GM23338 (cell line): ENCODE measurements around the gene MIPEP. TPM values are rescaled to one million over a fixed set of nuclear protein-coding genes. Genes with fewer than 3 reads are reported as not detected.

Experiments used
- ATAC-seq: fragments of 200-7000 bp; cut with Tn5 transposase; 3 replicates; pipeline ENCODE4 v1.9.1; 2020
- DNase-seq: peaks from one replicate; pipeline ENCODE4 v3.0.0-alpha.2; 2015; ENCODE audit warnings: low spot score
- H2AFZ ChIP-seq: fragments of 200-600 bp; sonication (generic); 2 replicates; pipeline ENCODE4 v1.8.0; 2016; ENCODE audit warnings: antibody characterized with exemption, mild to moderate bottlenecking, moderate library complexity
- H3F3A ChIP-seq: fragments of 200-600 bp; sonication (generic); replicated peaks from 2 replicates; pipeline ENCODE4 v1.8.0; 2017; ENCODE audit warnings: antibody characterized with exemption, mixed run types, low read depth
- H3K27ac ChIP-seq: fragments of 200-600 bp; sonication (generic); 2 replicates; pipeline ENCODE4 v1.6.1; 2016; ENCODE audit warnings: low read depth
- H3K27me3 ChIP-seq: fragments of 200-600 bp; sonication (generic); 2 replicates; pipeline ENCODE4 v1.8.0; 2016; ENCODE audit warnings: mild to moderate bottlenecking, mixed run types, moderate library complexity; ENCODE audit not compliant: insufficient read depth
- H3K36me3 ChIP-seq: fragments of 200-600 bp; sonication (generic); 2 replicates; pipeline ENCODE4 v1.8.0; 2016; ENCODE audit warnings: mild to moderate bottlenecking; ENCODE audit not compliant: insufficient read depth
- H3K4me1 ChIP-seq: fragments of 200-600 bp; sonication (generic); 2 replicates; pipeline ENCODE4 v1.8.0; 2016; ENCODE audit warnings: mild to moderate bottlenecking, moderate library complexity; ENCODE audit not compliant: insufficient read depth
- H3K4me2 ChIP-seq: fragments of 200-600 bp; sonication (generic); 2 replicates; pipeline ENCODE4 v1.7.1; 2017; ENCODE audit warnings: mixed run types
- H3K4me3 ChIP-seq: fragments of 200-600 bp; sonication (generic); 2 replicates; pipeline ENCODE4 v1.6.1; 2016; ENCODE audit warnings: mixed run types
- H3K79me2 ChIP-seq: fragments of 200-600 bp; sonication (generic); replicated peaks from 2 replicates; pipeline ENCODE4 v1.8.0; 2017; ENCODE audit warnings: mild to moderate bottlenecking; ENCODE audit not compliant: insufficient read depth
- H3K9me2 ChIP-seq: fragments of 200-600 bp; sonication (generic); 2 replicates; pipeline ENCODE4 v1.8.0; 2017; ENCODE audit not compliant: insufficient read depth
- H4K20me1 ChIP-seq: fragments of 200-600 bp; sonication (generic); replicated peaks from 2 replicates; pipeline ENCODE4 v1.8.0; 2017; ENCODE audit warnings: mild to moderate bottlenecking; ENCODE audit not compliant: insufficient read depth
- H3K27ac Mint-ChIP-seq: 2 replicates; pipeline ENCODE4 v1.8.0; 2020; ENCODE audit warnings: inconsistent platforms, mild to moderate bottlenecking, moderate library complexity, mixed read lengths
- H3K27me3 Mint-ChIP-seq: 3 replicates; pipeline ENCODE4 v1.8.0; 2022; ENCODE audit warnings: low read depth, mild to moderate bottlenecking, moderate library complexity, mixed read lengths, inconsistent platforms; ENCODE audit not compliant: insufficient read depth, poor library complexity
- H3K36me3 Mint-ChIP-seq: 3 replicates; pipeline ENCODE4 v1.8.0; 2021; ENCODE audit warnings: low read depth, mild to moderate bottlenecking, inconsistent platforms, moderate library complexity, mixed read lengths
- H3K4me1 Mint-ChIP-seq: 3 replicates; pipeline ENCODE4 v1.8.0; 2020; ENCODE audit warnings: mild to moderate bottlenecking, inconsistent platforms, mixed read lengths
- H3K4me3 Mint-ChIP-seq: 3 replicates; pipeline ENCODE4 v1.8.0; 2021; ENCODE audit warnings: moderate library complexity, mild to moderate bottlenecking, inconsistent platforms, mixed read lengths
- H3K9me3 Mint-ChIP-seq: 3 replicates; pipeline ENCODE4 v1.8.0; 2020; ENCODE audit warnings: moderate library complexity, mild to moderate bottlenecking, inconsistent platforms, mixed read lengths
- CREB1 ChIP-seq: fragments of 250-450 bp; sonication (Bioruptor Pico); IDR thresholded peaks from 2 replicates; pipeline ENCODE4 v1.5.0; 2020; ENCODE audit warnings: low read depth, mild to moderate bottlenecking, moderate library complexity
- JUNB ChIP-seq: IDR thresholded peaks from one replicate; pipeline ENCODE4 v1.6.1; 2016; ENCODE audit warnings: antibody characterized with exemption; ENCODE audit not compliant: unreplicated experiment
- ZNF331 ChIP-seq: fragments of 250-450 bp; sonication (Bioruptor Pico); IDR thresholded peaks from 2 replicates; pipeline ENCODE4 v1.5.0; 2020; ENCODE audit warnings: low read depth, mild to moderate bottlenecking, moderate library complexity
- polyA plus RNA-seq: library from polyadenylated mRNA; unstranded; fragments of >200 nt; fragmentation: Nextera tagmentation; extraction: Ambion mirVana; gene quantifications from 2 replicates; pipeline ENCODE4 v1.2.1, GENCODE V29; 2016
- total RNA-seq: library from RNA; depleted of rRNA; stranded (reverse); fragments of >200 nt; shearing (Covaris generic); gene quantifications from 2 replicates; pipeline ENCODE4 v1.2.3, GENCODE V29; 2014
- TF ChIP-seq, protein P1 (sequence below), 2 experiments: fragments of 200-600 bp in 1 of 2; sonication (generic) in 1 of 2; conservative IDR thresholded peaks; 2 replicates each; pipeline versions ENCODE4 v1.5.1 to v1.6.1; 2016 to 2017; ENCODE audit warnings: antibody characterized with exemption in 2 of 2, low read depth in 2 of 2, mild to moderate bottlenecking in 2 of 2, moderate library complexity in 1 of 2
- TF ChIP-seq, protein P2 (sequence below): IDR thresholded peaks from one replicate; pipeline ENCODE4 v1.6.1; 2018; ENCODE audit warnings: antibody characterized with exemption; ENCODE audit not compliant: unreplicated experiment
- TF ChIP-seq, protein P3 (sequence below): fragments of 250-450 bp; sonication (Bioruptor Pico); IDR thresholded peaks from 2 replicates; pipeline ENCODE4 v1.5.0; 2020; ENCODE audit warnings: mild to moderate bottlenecking, moderate library complexity

Gene MIPEP
- total and polyA plus RNA-seq, 2 experiments from 2014 or later: 20.8 to 22.5 TPM

DNA sequence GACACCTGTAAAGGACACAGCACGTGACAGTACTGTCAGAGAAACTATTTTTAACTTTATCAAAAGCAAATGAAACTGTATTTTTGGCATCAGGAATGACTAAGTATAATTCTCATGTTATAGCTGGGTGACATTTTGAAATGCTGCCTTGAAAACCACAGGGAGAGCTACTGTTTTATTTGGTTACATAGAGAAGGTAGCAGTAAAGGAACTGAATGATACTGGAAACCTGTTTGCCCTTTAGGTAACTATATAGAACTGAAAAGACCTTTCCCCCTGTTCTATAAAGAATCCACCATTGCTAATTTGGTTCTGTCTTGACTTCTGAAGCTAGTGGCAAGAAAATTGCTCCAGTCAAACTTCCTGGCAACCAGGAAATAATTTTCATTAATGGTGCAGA is 39.1 kb downstream of the MIPEP start (continued):
- TF ChIP-seq, protein P1, sequence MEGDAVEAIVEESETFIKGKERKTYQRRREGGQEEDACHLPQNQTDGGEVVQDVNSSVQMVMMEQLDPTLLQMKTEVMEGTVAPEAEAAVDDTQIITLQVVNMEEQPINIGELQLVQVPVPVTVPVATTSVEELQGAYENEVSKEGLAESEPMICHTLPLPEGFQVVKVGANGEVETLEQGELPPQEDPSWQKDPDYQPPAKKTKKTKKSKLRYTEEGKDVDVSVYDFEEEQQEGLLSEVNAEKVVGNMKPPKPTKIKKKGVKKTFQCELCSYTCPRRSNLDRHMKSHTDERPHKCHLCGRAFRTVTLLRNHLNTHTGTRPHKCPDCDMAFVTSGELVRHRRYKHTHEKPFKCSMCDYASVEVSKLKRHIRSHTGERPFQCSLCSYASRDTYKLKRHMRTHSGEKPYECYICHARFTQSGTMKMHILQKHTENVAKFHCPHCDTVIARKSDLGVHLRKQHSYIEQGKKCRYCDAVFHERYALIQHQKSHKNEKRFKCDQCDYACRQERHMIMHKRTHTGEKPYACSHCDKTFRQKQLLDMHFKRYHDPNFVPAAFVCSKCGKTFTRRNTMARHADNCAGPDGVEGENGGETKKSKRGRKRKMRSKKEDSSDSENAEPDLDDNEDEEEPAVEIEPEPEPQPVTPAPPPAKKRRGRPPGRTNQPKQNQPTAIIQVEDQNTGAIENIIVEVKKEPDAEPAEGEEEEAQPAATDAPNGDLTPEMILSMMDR (conservative IDR thresholded peaks at IDR 0.05; ENCODE audit: low read depth in 2 of 2): no peak
- TF ChIP-seq ZNF331: no peak
- TF ChIP-seq, protein P2, sequence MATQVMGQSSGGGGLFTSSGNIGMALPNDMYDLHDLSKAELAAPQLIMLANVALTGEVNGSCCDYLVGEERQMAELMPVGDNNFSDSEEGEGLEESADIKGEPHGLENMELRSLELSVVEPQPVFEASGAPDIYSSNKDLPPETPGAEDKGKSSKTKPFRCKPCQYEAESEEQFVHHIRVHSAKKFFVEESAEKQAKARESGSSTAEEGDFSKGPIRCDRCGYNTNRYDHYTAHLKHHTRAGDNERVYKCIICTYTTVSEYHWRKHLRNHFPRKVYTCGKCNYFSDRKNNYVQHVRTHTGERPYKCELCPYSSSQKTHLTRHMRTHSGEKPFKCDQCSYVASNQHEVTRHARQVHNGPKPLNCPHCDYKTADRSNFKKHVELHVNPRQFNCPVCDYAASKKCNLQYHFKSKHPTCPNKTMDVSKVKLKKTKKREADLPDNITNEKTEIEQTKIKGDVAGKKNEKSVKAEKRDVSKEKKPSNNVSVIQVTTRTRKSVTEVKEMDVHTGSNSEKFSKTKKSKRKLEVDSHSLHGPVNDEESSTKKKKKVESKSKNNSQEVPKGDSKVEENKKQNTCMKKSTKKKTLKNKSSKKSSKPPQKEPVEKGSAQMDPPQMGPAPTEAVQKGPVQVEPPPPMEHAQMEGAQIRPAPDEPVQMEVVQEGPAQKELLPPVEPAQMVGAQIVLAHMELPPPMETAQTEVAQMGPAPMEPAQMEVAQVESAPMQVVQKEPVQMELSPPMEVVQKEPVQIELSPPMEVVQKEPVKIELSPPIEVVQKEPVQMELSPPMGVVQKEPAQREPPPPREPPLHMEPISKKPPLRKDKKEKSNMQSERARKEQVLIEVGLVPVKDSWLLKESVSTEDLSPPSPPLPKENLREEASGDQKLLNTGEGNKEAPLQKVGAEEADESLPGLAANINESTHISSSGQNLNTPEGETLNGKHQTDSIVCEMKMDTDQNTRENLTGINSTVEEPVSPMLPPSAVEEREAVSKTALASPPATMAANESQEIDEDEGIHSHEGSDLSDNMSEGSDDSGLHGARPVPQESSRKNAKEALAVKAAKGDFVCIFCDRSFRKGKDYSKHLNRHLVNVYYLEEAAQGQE: no peak

DNA sequence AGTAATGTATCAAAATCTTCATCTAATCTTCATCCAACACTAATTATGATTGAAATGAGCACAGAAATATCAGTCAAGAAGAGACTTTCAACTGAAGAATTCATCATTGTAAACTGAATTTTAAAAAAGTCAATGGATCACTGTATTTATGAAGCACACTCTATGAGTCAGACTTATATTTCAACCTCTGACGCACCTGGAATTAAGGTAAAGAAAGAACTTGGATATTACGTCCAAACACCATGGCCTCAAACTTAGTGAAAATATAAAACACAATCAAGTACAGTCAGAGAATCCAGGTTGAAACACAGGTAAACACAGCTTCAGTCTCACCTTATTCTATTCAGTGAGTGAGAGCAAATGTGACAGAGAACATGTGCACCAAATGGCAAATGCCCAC is 39.5 kb downstream of the MIPEP start:
- DNase-seq (no peak), ATAC-seq (no peak)
- H4K20me1 ChIP-seq: no peaks in the 10 kb centered on the region
- no peak overlapping the region for H3K4me3 ChIP-seq
- H3K4me1 Mint-ChIP-seq: no peaks in the 10 kb centered on the region
- no peaks in the 10 kb centered on the region for H3K4me1 ChIP-seq
- H3K27me3 Mint-ChIP-seq: peaks cover 2% of the 10 kb centered on the region
- no peak overlapping the region for H3K4me3 Mint-ChIP-seq
- no peaks in the 10 kb centered on the region for H3K36me3 ChIP-seq
- no peaks in the 10 kb centered on the region for H3F3A ChIP-seq
- no peaks in the 10 kb centered on the region for H3K27me3 ChIP-seq
- 0 out of 2 replicates have a peak, but pooled peaks cover 2% of the 10 kb centered on the region for H3K9me2 ChIP-seq
- no peaks in the 10 kb centered on the region for H3K79me2 ChIP-seq
- no peak overlapping the region for H3K4me2 ChIP-seq
- H3K27ac ChIP-seq: no peak overlapping the region
- no peaks in the 10 kb centered on the region for H3K9me3 Mint-ChIP-seq
- no peak overlapping the region for H2AFZ ChIP-seq
- H3K27ac Mint-ChIP-seq: no peak overlapping the region
- TF ChIP-seq, protein P3, sequence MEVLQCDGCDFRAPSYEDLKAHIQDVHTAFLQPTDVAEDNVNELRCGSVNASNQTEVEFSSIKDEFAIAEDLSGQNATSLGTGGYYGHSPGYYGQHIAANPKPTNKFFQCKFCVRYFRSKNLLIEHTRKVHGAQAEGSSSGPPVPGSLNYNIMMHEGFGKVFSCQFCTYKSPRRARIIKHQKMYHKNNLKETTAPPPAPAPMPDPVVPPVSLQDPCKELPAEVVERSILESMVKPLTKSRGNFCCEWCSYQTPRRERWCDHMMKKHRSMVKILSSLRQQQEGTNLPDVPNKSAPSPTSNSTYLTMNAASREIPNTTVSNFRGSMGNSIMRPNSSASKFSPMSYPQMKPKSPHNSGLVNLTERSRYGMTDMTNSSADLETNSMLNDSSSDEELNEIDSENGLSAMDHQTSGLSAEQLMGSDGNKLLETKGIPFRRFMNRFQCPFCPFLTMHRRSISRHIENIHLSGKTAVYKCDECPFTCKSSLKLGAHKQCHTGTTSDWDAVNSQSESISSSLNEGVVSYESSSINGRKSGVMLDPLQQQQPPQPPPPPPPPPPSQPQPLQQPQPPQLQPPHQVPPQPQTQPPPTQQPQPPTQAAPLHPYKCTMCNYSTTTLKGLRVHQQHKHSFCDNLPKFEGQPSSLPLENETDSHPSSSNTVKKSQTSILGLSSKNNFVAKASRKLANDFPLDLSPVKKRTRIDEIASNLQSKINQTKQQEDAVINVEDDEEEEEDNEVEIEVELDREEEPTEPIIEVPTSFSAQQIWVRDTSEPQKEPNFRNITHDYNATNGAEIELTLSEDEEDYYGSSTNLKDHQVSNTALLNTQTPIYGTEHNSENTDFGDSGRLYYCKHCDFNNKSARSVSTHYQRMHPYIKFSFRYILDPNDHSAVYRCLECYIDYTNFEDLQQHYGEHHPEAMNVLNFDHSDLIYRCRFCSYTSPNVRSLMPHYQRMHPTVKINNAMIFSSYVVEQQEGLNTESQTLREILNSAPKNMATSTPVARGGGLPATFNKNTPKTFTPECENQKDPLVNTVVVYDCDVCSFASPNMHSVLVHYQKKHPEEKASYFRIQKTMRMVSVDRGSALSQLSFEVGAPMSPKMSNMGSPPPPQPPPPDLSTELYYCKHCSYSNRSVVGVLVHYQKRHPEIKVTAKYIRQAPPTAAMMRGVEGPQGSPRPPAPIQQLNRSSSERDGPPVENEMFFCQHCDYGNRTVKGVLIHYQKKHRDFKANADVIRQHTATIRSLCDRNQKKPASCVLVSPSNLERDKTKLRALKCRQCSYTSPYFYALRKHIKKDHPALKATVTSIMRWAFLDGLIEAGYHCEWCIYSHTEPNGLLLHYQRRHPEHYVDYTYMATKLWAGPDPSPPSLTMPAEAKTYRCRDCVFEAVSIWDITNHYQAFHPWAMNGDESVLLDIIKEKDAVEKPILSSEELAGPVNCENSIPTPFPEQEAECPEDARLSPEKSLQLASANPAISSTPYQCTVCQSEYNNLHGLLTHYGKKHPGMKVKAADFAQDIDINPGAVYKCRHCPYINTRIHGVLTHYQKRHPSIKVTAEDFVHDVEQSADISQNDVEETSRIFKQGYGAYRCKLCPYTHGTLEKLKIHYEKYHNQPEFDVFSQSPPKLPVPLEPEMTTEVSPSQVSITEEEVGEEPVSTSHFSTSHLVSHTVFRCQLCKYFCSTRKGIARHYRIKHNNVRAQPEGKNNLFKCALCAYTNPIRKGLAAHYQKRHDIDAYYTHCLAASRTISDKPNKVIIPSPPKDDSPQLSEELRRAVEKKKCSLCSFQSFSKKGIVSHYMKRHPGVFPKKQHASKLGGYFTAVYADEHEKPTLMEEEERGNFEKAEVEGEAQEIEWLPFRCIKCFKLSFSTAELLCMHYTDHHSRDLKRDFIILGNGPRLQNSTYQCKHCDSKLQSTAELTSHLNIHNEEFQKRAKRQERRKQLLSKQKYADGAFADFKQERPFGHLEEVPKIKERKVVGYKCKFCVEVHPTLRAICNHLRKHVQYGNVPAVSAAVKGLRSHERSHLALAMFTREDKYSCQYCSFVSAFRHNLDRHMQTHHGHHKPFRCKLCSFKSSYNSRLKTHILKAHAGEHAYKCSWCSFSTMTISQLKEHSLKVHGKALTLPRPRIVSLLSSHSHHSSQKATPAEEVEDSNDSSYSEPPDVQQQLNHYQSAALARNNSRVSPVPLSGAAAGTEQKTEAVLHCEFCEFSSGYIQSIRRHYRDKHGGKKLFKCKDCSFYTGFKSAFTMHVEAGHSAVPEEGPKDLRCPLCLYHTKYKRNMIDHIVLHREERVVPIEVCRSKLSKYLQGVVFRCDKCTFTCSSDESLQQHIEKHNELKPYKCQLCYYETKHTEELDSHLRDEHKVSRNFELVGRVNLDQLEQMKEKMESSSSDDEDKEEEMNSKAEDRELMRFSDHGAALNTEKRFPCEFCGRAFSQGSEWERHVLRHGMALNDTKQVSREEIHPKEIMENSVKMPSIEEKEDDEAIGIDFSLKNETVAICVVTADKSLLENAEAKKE (CRISPR knock-in tag): no peak
- TF ChIP-seq CREB1 (CRISPR knock-in tag): no peak
- TF ChIP-seq, protein P2: no peak
- TF ChIP-seq, protein P1 (conservative IDR thresholded peaks at IDR 0.05; ENCODE audit: low read depth in 2 of 2): no peak
- TF ChIP-seq JUNB: no peak
- H3K36me3 Mint-ChIP-seq: peaks cover 3% of the 10 kb centered on the region; the same call in 2 of the 3 replicates
